ENCODE data around the gene NEB. TPM values are rescaled to one million over a fixed set of nuclear protein-coding genes. Genes with fewer than 3 reads are reported as not detected.

NEB gene
- total and polyA plus RNA-seq, 2 donors from 2014 or later: 0.88 to 1.6 TPM

GRCh38 chr2:151781642-151782041 is 47.4 kb upstream of the NEB start:
- FAIRE-seq (no peak), DNase-seq (no peak)
- Histone ChIP-seq H3K4me3 (ENCODE audit: low read length in 3 of 3) (no peak overlapping the region), H3K36me3 (ENCODE audit: control insufficient read depth in 2 of 3, insufficient read depth in 3 of 3, low read length in 3 of 3) (peaks cover 0 to 18% (median 6%) of the 10 kb centered on the region in 3 donors), H3K4me1 (ENCODE audit: control insufficient read depth in 2 of 3, insufficient read depth in 2 of 3, low read depth in 1 of 3, low read length in 3 of 3) (no peaks in the 10 kb centered on the region), H3K9ac (ENCODE audit: low read length in 3 of 3) (no peak overlapping the region), H3K9me3 (ENCODE audit: control insufficient read depth in 2 of 3, insufficient read depth in 1 of 3, low read length in 3 of 3) (peaks cover 0 to 3% (median 0%) of the 10 kb centered on the region in 3 donors), H3K27ac (ENCODE audit: low read depth in 2 of 2, low read length in 2 of 2) (no peak overlapping the region), H3K27me3 (ENCODE audit: control insufficient read depth, insufficient read depth, low read length) (no peaks in the 10 kb centered on the region)
- intact Hi-C loops (cut with DNase I): no loop called here
- TF ChIP-seq CTCF (IDR thresholded peaks at IDR 0.05; ENCODE audit: borderline replicate concordance, extremely low read depth, insufficient read depth): no peak

- DNase-seq: no peak
- no peaks in the 10 kb centered on the region for H3K4me1 ChIP-seq (ENCODE audit: control insufficient read depth in 2 of 3, insufficient read depth in 2 of 3, low read depth in 1 of 3, low read length in 3 of 3)
- FAIRE-seq: no peak
- intact Hi-C loops (cut with DNase I): no loop called here
- no peaks in the 10 kb centered on the region for H3K27me3 ChIP-seq (ENCODE audit: control insufficient read depth, insufficient read depth, low read length)
- H3K9me3 ChIP-seq (ENCODE audit: control insufficient read depth in 2 of 3, insufficient read depth in 1 of 3, low read length in 3 of 3): peaks cover 0 to 3% (median 0%) of the 10 kb centered on the region in 3 donors
- no peak overlapping the region for H3K27ac ChIP-seq (ENCODE audit: low read depth in 2 of 2, low read length in 2 of 2)
- no peak overlapping the region for H3K4me3 ChIP-seq (ENCODE audit: low read length in 3 of 3)
- H3K9ac ChIP-seq (ENCODE audit: low read length in 3 of 3): no peak overlapping the region
- peaks cover 0 to 21% (median 6%) of the 10 kb centered on the region in 3 donors for H3K36me3 ChIP-seq (ENCODE audit: control insufficient read depth in 2 of 3, insufficient read depth in 3 of 3, low read length in 3 of 3)
- TF ChIP-seq CTCF (IDR thresholded peaks at IDR 0.05; ENCODE audit: borderline replicate concordance, extremely low read depth, insufficient read depth): no peak
These were observed 46.7 kb upstream of the NEB start for GRCh38 chr2:151780938-151781337.

GRCh38 chr2:151777935-151778334 is 43.7 kb upstream of the NEB start:
- peaks cover 0 to 12% (median 6%) of the 10 kb centered on the region in 3 donors for H3K36me3 ChIP-seq (ENCODE audit: control insufficient read depth in 2 of 3, insufficient read depth in 3 of 3, low read length in 3 of 3)
- no peaks in the 10 kb centered on the region for H3K4me1 ChIP-seq (ENCODE audit: control insufficient read depth in 2 of 3, insufficient read depth in 2 of 3, low read depth in 1 of 3, low read length in 3 of 3)
- H3K4me3 ChIP-seq (ENCODE audit: low read length in 3 of 3): no peak overlapping the region
- DNase-seq (no peak), FAIRE-seq (no peak)
- no peaks in the 10 kb centered on the region for H3K27me3 ChIP-seq (ENCODE audit: control insufficient read depth, insufficient read depth, low read length)
- H3K27ac ChIP-seq (ENCODE audit: low read depth in 2 of 2, low read length in 2 of 2): no peak overlapping the region
- H3K9ac ChIP-seq (ENCODE audit: low read length in 3 of 3): no peak overlapping the region
- no peak for TF ChIP-seq CTCF (IDR thresholded peaks at IDR 0.05; ENCODE audit: borderline replicate concordance, extremely low read depth, insufficient read depth)
- intact Hi-C loops (cut with DNase I): no loop called here
- H3K9me3 ChIP-seq (ENCODE audit: control insufficient read depth in 2 of 3, insufficient read depth in 1 of 3, low read length in 3 of 3): peaks cover 0 to 3% (median 0%) of the 10 kb centered on the region in 3 donors

- no peak for TF ChIP-seq CTCF (IDR thresholded peaks at IDR 0.05; ENCODE audit: borderline replicate concordance, extremely low read depth, insufficient read depth)
- no peak for FAIRE-seq
- Histone ChIP-seq H3K4me3 (ENCODE audit: low read length in 3 of 3) (no peak overlapping the region), H3K9ac (ENCODE audit: low read length in 3 of 3) (no peak overlapping the region), H3K9me3 (ENCODE audit: control insufficient read depth in 2 of 3, insufficient read depth in 1 of 3, low read length in 3 of 3) (peaks cover 0 to 3% (median 0%) of the 10 kb centered on the region in 3 donors), H3K4me1 (ENCODE audit: control insufficient read depth in 2 of 3, insufficient read depth in 2 of 3, low read depth in 1 of 3, low read length in 3 of 3) (no peaks in the 10 kb centered on the region), H3K27ac (ENCODE audit: low read depth in 2 of 2, low read length in 2 of 2) (no peak overlapping the region), H3K36me3 (ENCODE audit: control insufficient read depth in 2 of 3, insufficient read depth in 3 of 3, low read length in 3 of 3) (peaks cover 0 to 12% (median 6%) of the 10 kb centered on the region in 3 donors), H3K27me3 (ENCODE audit: control insufficient read depth, insufficient read depth, low read length) (no peaks in the 10 kb centered on the region)
- intact Hi-C loops (cut with DNase I): no loop called here
- no peak for DNase-seq
These were observed 43.2 kb upstream of the NEB start for GRCh38 chr2:151777487-151777886.

Data from kidney (tissue), 14 donors.